ENCODE data around the gene FSTL3. TPM values are rescaled to one million over a fixed set of nuclear protein-coding genes. Genes with fewer than 3 reads are reported as not detected.
"Not testable (repeated sequence)": the region's sequence is repeated elsewhere in the genome, so short reads cannot be mapped to it uniquely, and the experiment has no call there.

Gene FSTL3
- polyA plus RNA-seq, 4 donors, result 17.2 to 19.7 (median 19.4) TPM

DNA sequence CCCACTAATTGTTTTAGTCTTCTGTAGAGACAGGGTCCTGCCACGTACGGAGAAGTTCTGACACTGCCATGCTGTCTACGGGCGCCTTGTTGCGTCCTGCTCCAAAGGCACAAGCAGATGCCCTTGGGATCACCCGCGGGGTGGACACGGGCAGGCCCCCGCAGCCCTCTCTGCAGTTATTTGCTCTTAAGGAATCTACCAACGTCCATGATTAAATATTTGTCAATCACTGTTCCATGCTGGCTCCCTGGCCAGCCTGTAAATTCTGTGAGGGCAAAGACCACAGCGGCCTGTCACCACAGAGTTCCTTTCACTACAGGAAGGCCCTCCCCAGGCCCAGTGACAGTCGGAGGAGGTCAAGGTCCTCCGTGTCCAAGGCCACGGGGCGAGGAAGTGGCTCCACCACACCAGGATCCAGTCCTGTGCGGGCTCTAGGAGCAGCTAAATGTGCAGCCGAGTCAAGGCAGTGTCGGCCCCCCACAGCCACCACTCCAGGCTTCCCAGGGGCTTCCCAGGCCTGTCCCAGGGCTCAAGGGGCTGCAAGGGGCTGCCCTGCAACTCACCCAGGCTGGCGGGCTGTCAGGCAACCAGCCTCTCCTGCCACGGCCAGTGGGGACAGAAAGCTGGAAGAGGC lies 15.3 kb upstream of the FSTL3 start:
- no peak for DNase-seq (ENCODE audit: low read depth in 4 of 4, low spot score in 2 of 4)

DNA sequence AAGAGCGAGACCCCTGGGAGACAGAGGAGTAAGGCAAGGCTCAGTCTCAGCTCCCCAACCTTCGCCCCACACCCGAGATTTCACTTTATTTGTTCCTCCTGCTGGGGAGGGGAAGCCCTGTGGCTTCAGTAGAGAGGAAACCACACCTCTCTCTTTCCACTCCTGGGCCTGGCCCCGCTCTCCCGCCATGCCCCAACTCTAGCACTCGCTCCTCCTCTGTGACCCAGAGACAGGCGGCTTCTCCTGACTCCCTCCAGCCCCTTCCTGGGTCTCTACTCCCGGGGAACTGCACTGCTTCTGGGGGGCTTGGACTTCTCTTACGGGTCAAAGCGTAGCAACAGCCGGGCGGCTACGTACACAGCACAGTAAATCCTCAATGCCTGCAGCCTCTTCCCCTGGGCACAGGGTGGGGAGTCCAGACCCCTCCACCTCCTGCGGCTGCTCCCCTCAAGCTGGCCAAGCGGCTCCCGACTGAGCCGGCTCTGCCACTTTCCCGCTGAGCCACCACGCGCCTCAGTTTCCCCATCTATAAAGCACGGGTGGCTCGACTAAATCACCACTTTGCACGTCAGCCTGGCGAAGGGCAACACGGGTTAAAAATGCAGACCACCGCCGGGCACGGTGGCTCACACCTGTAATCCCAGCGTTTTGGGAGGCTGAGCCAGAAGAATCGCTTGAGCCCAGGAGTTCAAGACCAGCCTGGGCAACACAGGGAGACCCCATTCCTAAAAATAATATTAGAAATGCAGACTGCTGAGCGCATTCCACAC lies 14.6 kb upstream of the FSTL3 start:
- no peak for DNase-seq (ENCODE audit: low read depth in 4 of 4, low spot score in 2 of 4)

DNA sequence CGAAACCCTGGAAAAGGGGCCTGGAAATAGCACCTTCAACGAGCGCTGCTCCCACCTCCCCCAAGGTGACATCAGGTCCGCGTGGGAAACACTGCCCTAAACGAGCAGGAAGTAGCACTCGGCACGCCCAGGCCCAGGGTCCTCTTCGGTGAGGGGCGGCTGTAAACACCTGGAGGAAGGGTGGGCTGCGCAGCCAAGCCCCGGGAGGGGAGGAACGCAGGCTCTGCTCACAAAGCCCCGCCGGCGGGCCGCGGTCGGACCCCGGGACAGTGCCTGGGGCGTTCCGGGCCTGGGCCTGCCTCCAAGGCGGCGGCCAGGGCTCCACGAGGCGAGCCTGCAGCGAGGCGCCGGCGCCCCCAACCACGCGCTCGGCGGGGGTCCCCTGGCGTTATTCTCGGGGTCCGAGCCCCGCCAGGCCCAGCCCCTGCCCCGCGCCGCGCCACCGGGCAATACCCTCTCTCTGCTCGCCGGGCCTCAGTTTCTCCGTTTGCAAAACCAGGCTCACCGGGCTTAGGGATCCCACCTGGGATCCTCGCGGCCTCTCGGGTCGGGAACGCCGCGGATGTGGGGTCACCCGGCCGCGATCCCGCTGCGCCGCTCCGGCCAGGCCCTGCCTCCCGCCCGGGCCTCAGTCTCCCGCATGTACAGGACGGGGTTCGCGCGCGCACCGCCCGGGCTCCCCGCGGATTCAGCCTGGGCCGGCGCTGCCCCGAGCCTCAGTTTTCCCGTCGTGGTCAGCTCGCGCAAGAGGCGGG lies 13.8 kb upstream of the FSTL3 start:
- DNase-seq (ENCODE audit: low read depth in 4 of 4, low spot score in 2 of 4), result no peak

DNA sequence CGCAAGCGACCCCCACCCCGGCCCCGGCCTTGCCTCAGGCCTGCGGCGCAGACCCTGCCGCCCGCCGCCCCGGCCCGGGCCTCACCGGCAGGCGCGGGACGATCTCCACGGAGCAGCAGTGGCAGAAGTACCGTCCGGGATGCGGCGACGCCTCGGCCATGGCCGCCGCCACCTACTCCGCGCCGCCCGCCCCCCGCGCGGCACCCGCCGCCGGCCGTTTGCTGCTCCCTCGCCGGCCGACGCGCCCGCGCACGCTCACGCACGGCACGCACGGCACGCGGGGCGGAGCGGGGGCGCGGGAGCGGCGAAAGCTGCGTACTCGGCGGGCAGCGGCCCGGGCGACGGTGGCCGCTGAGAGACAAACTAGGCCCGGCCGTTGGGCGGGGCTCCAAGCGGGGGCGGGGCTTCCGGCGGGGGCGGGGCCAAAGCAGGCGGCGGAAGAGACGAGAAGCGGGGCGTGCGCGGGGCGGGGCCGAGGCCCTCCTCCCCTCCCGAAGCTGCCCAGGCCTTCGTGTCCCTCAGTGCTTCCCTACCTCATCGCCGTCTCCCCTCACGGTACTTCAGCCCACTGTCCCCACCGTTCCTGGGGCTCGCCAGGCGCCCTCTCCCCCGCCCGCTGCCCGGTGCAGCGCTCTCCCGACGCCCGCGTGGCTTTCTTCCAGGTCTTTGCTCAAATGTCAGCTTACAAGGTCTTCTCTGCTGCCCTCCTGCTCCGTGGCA lies 13.1 kb upstream of the FSTL3 start, which contains the start of gene RNF126:
Gene RNF126 (minus strand): TSS at position 253 of the 720 bp plus-strand sequence. CDS start 93 bp downstream, at position 160.
- peak in 3 of 4 donors; percentile 53 to 78 (median 77) for DNase-seq (ENCODE audit: low read depth in 4 of 4, low spot score in 2 of 4)

DNA sequence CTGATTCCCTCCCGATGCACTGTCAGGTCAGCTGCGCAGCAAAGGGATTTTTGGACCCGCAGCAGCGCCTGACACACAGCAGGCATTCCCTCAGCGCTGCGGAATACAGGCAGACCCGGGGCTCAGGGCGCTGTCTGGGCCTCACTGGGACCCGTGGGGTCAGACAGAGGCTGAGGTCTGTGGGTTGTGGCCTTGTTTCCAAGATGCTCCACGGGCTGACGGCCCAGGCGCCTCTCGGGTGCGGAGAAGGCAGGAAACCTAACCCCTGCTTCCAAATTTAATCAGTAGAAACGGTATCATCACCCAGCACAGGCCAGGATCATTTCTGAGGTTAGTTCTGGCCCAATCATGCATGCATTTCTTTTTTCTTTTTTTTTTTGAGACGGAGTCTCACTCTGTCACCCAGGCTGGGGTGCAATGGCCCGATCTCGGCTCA lies 12.5 kb upstream of the FSTL3 start:
- no peak for DNase-seq (ENCODE audit: low read depth in 4 of 4, low spot score in 2 of 4)

DNA sequence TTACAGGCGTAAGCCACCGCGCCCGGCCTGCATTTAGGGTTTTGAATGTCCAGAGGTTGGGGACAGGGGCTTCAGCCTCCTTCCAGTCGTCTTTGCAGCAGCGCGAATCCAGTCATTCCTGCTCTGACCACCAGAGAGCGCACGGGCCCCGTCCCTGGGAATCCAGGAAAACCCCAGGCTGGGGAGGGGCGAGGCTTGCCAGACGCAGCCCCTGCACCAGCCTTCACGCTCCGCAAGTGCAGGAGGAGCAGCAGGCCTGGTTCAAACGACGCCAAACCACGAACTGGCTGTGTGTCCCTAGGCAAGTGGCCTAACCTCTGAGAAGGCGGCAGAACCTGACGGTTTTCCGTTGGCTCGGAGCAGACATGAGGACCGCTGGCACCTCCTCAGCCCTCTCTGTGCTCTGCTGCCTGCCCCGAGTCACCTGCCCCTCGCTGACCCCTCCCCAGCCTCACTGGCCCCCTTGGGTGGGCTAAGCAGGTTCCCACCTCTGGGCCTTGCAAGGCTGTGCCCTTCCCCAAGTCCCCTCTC lies 11.2 kb upstream of the FSTL3 start:
- peak in 1 of 4 donors; percentile 76 for DNase-seq (ENCODE audit: low read depth in 4 of 4, low spot score in 2 of 4)

DNA sequence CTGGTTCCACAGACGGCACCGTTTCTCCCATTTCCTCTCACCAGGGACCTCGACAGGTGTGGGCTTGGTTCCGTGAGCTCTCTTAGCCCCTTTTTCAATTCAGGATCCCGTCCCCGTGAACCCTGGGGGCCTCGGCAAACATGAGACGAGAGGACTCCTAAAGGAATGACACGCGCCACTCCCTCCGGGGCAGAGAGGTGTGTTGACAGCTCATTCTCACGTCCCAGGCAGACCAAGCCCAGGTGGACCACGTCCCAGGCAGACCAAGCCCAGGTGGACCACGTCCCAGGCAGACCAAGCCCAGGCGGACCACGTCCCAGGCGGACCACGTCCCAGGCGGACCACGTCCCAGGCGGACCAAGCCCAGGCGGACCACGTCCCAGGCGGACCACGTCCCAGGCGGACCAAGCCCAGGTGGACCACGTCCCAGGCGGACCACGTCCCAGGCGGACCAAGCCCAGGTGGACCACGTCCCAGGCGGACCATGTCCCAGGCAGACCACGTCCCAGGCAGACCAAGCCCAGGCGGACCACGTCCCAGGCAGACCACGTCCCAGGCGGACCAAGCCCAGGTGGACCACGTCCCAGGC lies 9.1 kb upstream of the FSTL3 start:
- not testable (repeated sequence) for DNase-seq (ENCODE audit: low read depth in 4 of 4, low spot score in 2 of 4)

DNA sequence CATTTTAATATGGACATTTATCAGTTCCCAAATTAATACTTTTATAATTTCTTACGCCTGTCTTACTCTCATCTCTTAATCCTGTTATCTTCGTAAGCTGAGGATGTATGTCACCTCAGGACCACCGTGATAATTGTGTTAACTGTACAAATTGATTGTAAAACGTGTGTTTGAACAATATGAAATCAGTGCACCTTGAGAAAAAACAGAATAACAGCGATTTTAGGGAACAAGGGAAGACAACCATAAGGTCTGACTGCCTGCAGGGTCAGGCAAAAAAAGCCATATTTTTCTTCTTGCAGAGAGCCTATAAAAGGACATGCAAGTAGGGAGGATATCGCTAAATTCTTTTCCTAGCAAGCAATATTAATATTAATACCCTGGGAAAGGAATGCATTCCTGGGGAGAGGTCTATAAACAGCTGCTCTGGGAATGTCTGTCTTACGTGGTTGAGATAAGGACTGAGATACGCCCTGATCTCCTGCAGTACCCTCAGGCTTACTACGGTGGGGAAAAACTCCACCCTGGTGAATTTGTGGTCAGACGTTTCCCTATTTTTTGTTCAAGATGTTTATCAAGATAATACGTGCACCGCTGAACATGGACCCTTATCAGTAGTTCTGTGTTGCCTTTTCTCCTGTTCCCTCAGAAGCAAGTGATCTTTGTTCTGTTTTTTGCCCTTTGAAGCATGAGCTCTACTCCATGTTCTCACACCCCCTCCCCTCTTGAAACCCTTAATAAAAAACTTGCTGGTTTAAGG lies 7.3 kb upstream of the FSTL3 start:
- DNase-seq (ENCODE audit: low read depth in 4 of 4, low spot score in 2 of 4), result not testable (repeated sequence)

DNA sequence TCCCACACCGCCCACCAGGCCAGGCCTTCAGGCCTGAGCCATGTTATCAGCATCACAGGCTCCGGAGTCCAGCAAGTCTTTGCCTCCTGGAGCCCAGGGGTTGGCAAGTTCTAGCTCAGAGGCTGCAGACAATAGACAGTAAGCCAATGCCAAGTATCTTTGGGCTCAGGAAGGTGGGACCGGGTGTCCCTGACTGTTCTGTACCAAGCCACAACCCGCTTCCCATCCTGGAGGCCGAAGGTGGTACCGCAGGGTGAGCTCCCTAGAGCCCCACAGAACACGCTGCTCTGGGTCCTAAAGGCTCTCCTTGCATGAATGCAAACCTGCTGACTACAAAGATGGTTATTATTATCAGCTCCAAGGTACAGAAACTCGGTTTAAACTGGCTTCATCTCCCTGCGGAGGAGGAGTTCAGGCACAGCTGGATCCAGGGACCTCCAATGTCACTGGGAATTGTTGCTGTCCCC lies 5.5 kb upstream of the FSTL3 start:
- DNase-seq (ENCODE audit: low read depth in 4 of 4, low spot score in 2 of 4), result no peak

DNA sequence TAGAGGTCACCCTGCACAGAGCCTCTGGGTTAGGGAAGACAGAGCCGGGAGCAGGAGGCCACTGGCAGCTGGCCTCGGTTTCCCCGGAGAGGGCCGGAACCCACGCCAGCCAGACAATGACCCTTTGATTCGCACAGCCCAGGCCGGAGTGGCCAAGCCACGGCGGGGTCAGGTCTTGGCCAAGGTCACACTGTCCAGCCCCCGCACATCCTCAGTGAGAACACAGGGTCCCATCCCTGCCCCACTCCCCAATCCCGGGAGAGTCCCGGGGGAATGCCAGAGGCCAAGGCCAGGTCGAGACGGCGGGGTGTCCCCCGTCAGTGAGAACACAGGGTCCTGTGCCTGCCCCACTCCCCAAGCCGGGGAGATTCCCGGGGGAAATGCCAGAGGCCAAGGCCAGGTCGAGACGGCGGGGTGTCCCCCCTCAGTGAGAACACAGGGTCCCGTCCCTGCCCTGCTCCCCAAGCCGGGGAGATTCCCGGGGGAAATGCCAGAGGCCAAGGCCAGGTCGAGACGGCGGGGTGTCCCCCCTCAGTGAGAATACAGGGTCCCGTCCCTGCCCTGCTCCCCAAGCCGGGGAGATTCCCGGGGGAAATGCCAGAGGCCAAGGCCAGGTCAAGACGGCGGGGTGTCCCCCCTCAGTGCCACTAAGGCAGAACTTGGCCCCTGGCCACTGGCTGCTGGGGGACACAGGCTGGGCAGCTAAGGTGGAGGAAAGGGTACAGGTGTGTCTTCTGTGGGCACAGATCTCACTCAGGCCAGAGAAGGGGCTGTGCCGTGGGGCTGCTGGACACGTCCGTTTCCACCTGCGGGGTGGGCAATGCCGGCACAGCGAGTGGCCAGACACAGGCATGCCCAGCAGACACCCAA lies 1.7 kb upstream of the FSTL3 start:
- DNase-seq (ENCODE audit: low read depth in 4 of 4, low spot score in 2 of 4), result no peak

DNA sequence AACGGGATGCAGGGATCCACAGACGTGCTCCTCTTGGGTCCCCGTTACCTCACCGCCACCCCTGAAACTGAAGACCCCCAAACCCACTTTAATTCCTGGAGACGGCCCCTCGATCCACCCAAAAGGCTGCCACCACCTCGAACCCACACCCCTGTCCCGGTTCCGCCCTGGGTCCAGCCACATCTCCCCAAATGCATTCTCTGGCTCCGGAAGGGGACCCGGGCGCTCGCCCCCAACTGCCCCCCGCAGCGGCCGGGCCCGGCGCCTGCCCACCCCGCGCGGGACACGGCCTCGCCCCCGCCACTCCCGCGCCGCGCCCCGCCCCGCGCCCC lies 219 bp upstream of the FSTL3 start:
- no peak for DNase-seq (ENCODE audit: low read depth in 4 of 4, low spot score in 2 of 4)

DNA sequence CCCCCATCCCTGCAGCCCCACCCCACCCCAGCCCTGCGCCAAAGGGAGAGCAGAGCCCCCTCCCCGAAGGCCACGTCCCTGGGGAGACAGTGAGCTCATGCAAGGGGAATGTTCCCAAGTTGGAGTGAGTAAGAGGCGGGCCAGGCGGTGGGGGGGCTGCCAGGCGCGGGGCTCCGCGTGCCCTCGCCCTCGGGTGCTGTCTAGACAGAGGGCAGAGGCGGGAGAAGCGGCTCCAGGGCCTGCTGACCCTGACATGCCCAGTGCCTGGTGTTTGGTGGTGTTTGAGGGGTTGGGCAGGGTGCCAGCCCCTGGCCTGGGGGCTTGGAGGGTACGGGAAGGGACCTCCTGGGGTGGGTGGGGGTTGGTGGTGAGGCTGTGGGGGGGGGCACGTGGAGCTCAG lies 1.0 kb downstream of the FSTL3 start:
- no peak for DNase-seq (ENCODE audit: low read depth in 4 of 4, low spot score in 2 of 4)

DNA sequence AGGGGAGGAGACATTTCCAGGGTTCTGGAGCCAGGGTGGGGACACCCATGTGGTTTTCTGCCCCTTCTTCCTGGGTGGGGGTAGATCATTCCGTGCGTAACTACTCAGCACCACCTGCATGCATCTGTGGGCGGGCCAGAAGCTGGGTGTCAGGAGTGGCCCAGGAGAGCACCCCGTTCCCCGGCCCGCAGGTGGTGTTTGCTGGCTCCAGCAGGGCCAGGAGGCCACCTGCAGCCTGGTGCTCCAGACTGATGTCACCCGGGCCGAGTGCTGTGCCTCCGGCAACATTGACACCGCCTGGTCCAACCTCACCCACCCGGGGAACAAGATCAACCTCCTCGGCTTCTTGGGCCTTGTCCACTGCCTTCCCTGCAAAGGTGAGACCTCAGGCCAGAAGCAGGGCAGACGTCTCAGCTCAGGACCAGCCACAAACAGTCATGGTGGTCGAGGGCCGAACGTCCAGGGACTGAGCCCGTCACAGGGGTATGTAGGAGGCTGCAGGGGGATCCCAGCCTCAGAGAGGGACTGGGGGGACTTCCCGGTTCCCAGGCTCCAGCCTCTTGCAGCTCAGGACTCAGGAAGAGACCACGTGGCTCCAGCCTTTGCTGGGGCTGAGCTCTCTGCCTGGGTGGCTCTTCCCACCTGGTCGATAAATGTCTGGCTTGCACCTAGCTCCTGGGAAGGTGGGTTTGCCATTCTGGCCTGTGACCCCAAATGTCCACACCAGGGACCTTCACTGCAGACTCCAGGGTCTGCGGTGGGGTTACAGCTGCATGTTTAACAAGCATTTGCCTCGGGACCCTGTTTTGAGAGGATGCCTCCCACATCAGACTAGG lies 1.6 kb downstream of the FSTL3 start:
- DNase-seq (ENCODE audit: low read depth in 4 of 4, low spot score in 2 of 4), result no peak

DNA sequence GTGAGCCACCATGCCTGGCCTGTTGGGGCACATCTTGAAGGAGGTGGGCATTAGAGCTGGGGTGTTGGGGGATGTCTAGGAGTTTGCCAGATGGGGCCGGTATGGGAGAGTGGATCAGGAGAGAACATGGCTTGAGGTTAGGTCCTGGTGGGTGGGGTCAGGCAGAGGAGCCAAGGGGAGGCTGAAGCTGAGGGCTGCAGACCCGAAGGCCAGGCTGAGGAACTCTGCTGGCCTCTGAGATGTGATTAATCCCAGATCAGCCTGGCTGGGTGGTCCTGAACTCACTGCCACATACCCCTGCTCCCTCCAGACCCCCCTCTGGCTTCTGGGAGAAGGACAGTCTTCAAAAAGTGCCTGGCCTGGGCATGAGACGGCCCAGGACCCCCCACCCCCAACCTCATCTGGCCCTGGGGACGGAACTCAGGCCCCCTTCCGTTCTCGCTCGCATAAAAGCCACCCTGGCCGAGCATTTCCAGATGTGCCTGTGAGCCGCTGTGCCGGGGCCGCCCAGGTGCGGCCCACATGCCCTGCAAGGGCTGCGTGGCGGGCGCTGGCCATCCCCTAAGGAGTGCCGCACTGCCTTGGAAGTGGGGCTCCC lies 2.7 kb downstream of the FSTL3 start:
- DNase-seq (ENCODE audit: low read depth in 4 of 4, low spot score in 2 of 4), result no peak

DNA sequence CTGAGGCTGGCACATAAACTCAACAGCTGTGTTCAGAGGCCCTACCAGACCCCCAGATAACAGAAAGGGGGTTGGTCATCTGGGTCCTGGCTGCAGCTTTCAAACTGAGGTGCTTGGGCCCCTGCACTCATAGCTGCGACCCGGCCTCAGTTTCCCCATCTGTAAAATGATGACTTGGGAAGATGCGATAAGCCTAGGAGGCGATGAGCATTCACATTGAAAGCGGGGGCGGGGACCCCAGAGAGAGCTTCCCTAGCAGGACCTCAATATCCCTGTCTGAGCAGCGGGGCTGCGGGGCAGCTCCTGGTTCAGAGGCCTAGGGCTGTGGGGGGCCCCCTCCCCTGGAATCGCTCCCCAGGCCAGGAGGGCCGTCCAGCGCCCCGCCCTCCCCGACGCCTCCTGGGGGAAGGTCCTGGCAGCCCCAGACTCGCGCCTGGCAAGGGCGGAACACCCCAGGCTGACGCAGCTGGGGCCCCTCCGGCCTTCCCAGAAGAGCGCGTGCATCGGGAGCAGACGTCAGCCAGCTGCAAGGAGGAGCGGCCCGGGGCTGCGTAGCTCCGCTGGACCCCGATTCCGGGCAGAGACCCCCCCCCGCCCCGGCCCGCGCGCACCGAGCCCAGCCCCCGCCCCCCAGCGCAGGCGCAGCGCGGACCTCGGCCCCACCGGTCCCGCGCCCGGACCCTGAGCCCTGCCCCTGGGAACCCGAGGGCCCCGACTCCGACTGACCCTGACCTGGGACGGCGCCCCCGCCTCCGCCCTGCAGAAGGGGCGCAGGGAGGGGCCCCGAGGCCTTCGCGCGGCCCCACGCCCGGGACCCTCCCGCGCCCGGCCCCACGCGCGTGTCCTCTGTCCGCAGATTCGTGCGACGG lies 3.5 kb downstream of the FSTL3 start:
- no peak for DNase-seq (ENCODE audit: low read depth in 4 of 4, low spot score in 2 of 4)
